Naive B cell (primary cell): ENCODE data around the gene NPHP4. TPM values are rescaled to one million over a fixed set of nuclear protein-coding genes. Genes with fewer than 3 reads are reported as not detected.

Experiments used
- ATAC-seq, 2 donors: fragments of 150-1000 bp; cut with Tn5 transposase; 2 replicates each; pipeline ENCODE4 v1.10.0; 2021; ENCODE audit warnings: low read depth in 2 of 2, mild to moderate bottlenecking in 2 of 2, moderate library complexity in 2 of 2
- DNase-seq: peaks from one replicate; pipeline ENCODE4 v3.0.0; 2022
- H3K27ac Mint-ChIP-seq, 6 donors: one replicate each; pipeline ENCODE4 v1.8.0; 2020 to 2022; ENCODE audit warnings: mild to moderate bottlenecking in 6 of 6, mixed read lengths in 6 of 6, moderate library complexity in 5 of 6, inconsistent platforms in 2 of 6
- H3K27me3 Mint-ChIP-seq, 3 donors: one replicate each; pipeline ENCODE4 v1.8.0; 2021 to 2022; ENCODE audit warnings: mixed read lengths in 3 of 3, mild to moderate bottlenecking in 1 of 3
- H3K36me3 Mint-ChIP-seq, 2 donors: one replicate each; pipeline ENCODE4 v1.8.0; 2020 to 2022; ENCODE audit warnings: mixed read lengths in 2 of 2, inconsistent platforms in 1 of 2, mild to moderate bottlenecking in 1 of 2
- H3K4me1 Mint-ChIP-seq, 3 donors: one replicate each; pipeline ENCODE4 v1.8.0; 2020 to 2022; ENCODE audit warnings: mixed read lengths in 3 of 3, inconsistent platforms in 1 of 3, mild to moderate bottlenecking in 1 of 3, moderate library complexity in 1 of 3
- H3K4me3 Mint-ChIP-seq, 8 donors: one replicate each; pipeline ENCODE4 v1.8.0; 2020 to 2022; ENCODE audit warnings: mild to moderate bottlenecking in 8 of 8, mixed read lengths in 8 of 8, moderate library complexity in 8 of 8, inconsistent platforms in 2 of 8
- H3K9me3 Mint-ChIP-seq, 7 donors: one replicate each; pipeline ENCODE4 v1.8.0; 2020 to 2022; ENCODE audit warnings: mixed read lengths in 7 of 7, mild to moderate bottlenecking in 5 of 7, inconsistent platforms in 2 of 7, moderate library complexity in 1 of 7
- polyA plus RNA-seq, 6 donors: library from polyadenylated mRNA; unstranded; fragments of 300-500 nt; fragmentation: Illumina TruSeq; gene quantifications; one replicate each; pipeline ENCODE4 v1.2.3, GENCODE V29; 2021; ENCODE audit warnings: low read depth in 6 of 6

Gene NPHP4
- polyA plus RNA-seq, 6 donors from 2014 or later, result 0.51 to 1.1 (median 0.68) TPM; not detected in 1

- DNase-seq, result no peak
- Mint-ChIP-seq H3K4me1 (peaks cover 37 to 48% (median 47%) of the 10 kb centered on the region in 3 donors), H3K27ac (peak overlapping the region in 2 of 6 donors; percentile 32 to 42), H3K9me3 (no peaks in the 10 kb centered on the region), H3K4me3 (peak overlapping the region in 3 of 8 donors; percentile 1 to 58 (median 47)), H3K36me3 (no peaks in the 10 kb centered on the region), H3K27me3 (no peaks in the 10 kb centered on the region)
- no peak for ATAC-seq
These were observed 5.1 kb upstream of the NPHP4 start for GRCh38 chr1:5997316-5997715.

- peak overlapping the region in 3 of 8 donors; percentile 5 to 47 (median 20) for H3K4me3 Mint-ChIP-seq
- peaks cover 38 to 50% (median 47%) of the 10 kb centered on the region in 3 donors for H3K4me1 Mint-ChIP-seq
- H3K9me3 Mint-ChIP-seq, result no peaks in the 10 kb centered on the region
These were observed 4.5 kb upstream of the NPHP4 start for GRCh38 chr1:5996641-5997270.

GRCh38 chr1:5995871-5996630, 3.8 kb upstream of the NPHP4 start:
- Mint-ChIP-seq H3K4me1 (peaks cover 39 to 52% (median 50%) of the 10 kb centered on the region in 3 donors), H3K4me3 (peak overlapping the region in 5 of 8 donors; percentile 5 to 46 (median 35)), H3K27me3 (no peaks in the 10 kb centered on the region), H3K9me3 (no peaks in the 10 kb centered on the region), H3K36me3 (no peaks in the 10 kb centered on the region), H3K27ac (peak overlapping the region in 4 of 6 donors; percentile 4 to 76 (median 42))
- ATAC-seq (no peak), DNase-seq (no peak)

More at GRCh38 chr1:5996641-5997270, 4.5 kb upstream of the NPHP4 start:
- Mint-ChIP-seq H3K27ac (peak overlapping the region in 1 of 6 donors; percentile 32), H3K36me3 (no peaks in the 10 kb centered on the region), H3K27me3 (no peaks in the 10 kb centered on the region)
- DNase-seq (no peak), ATAC-seq (no peak)

GRCh38 chr1:5994713-5995621, 2.7 kb upstream of the NPHP4 start:
- peak overlapping the region; percentile 83 to 99 (median 96) for H3K4me3 Mint-ChIP-seq
- peaks cover 42 to 51% (median 48%) of the 10 kb centered on the region in 3 donors for H3K4me1 Mint-ChIP-seq
- DNase-seq, result peak; percentile 49
- H3K27me3 Mint-ChIP-seq, result no peaks in the 10 kb centered on the region
- peak overlapping the region; percentile 67 to 96 (median 92) for H3K27ac Mint-ChIP-seq
- H3K9me3 Mint-ChIP-seq, result no peaks in the 10 kb centered on the region
- ATAC-seq, result peak in 1 of 2 donors; percentile 10
- H3K36me3 Mint-ChIP-seq, result no peaks in the 10 kb centered on the region

- no peaks in the 10 kb centered on the region for H3K9me3 Mint-ChIP-seq
- H3K27ac Mint-ChIP-seq, result peak overlapping the region in 5 of 6 donors; percentile 87 to 96 (median 89)
- DNase-seq (no peak), ATAC-seq (no peak)
- no peaks in the 10 kb centered on the region for H3K36me3 Mint-ChIP-seq
- H3K4me3 Mint-ChIP-seq, result peak overlapping the region; percentile 87 to 99 (median 96)
- peaks cover 42 to 45% (median 42%) of the 10 kb centered on the region in 3 donors for H3K4me1 Mint-ChIP-seq
- no peaks in the 10 kb centered on the region for H3K27me3 Mint-ChIP-seq
These were observed 1.6 kb upstream of the NPHP4 start for GRCh38 chr1:5993556-5994491.

GRCh38 chr1:5992814-5993555, 760 bp upstream of the NPHP4 start:
- Mint-ChIP-seq H3K27ac (peak overlapping the region; percentile 54 to 97 (median 90)), H3K36me3 (no peaks in the 10 kb centered on the region), H3K9me3 (no peaks in the 10 kb centered on the region), H3K4me1 (peaks cover 36 to 41% (median 40%) of the 10 kb centered on the region in 3 donors), H3K27me3 (no peaks in the 10 kb centered on the region), H3K4me3 (peak overlapping the region; percentile 87 to 99 (median 96))
- DNase-seq (no peak), ATAC-seq (peak; percentile 0 to 2)

- H3K9me3 Mint-ChIP-seq, result no peaks in the 10 kb centered on the region
- peak overlapping the region; percentile 87 to 99 (median 94) for H3K4me3 Mint-ChIP-seq
- peaks cover 33 to 38% (median 33%) of the 10 kb centered on the region in 3 donors for H3K4me1 Mint-ChIP-seq
- peak; percentile 43 for DNase-seq
- no peaks in the 10 kb centered on the region for H3K36me3 Mint-ChIP-seq
- peak; percentile 32 to 38 for ATAC-seq
- H3K27me3 Mint-ChIP-seq, result no peaks in the 10 kb centered on the region
- peak overlapping the region; percentile 89 to 98 (median 94) for H3K27ac Mint-ChIP-seq
These were observed 722 bp downstream of the NPHP4 start for GRCh38 chr1:5991381-5992025.

GRCh38 chr1:5990913-5991312, 1.3 kb downstream of the NPHP4 start:
- no peak for DNase-seq
- ATAC-seq, result no peak
- Mint-ChIP-seq H3K4me3 (peak overlapping the region; percentile 87 to 99 (median 92)), H3K36me3 (no peaks in the 10 kb centered on the region), H3K4me1 (peaks cover 31 to 36% (median 33%) of the 10 kb centered on the region in 3 donors), H3K9me3 (no peaks in the 10 kb centered on the region), H3K27ac (peak overlapping the region; percentile 89 to 98 (median 94)), H3K27me3 (no peaks in the 10 kb centered on the region)

GRCh38 chr1:5989731-5990271, 2.4 kb downstream of the NPHP4 start:
- Mint-ChIP-seq H3K4me1 (peaks cover 24 to 34% (median 32%) of the 10 kb centered on the region in 3 donors), H3K27me3 (no peaks in the 10 kb centered on the region), H3K27ac (peak overlapping the region in 3 of 6 donors; percentile 11 to 89 (median 84)), H3K36me3 (no peaks in the 10 kb centered on the region), H3K9me3 (no peaks in the 10 kb centered on the region), H3K4me3 (peak overlapping the region in 5 of 8 donors; percentile 15 to 99 (median 87))
- DNase-seq (no peak), ATAC-seq (no peak)

- Mint-ChIP-seq H3K27ac (peak overlapping the region in 1 of 6 donors; percentile 11), H3K27me3 (no peaks in the 10 kb centered on the region), H3K4me1 (peaks cover 18 to 28% (median 27%) of the 10 kb centered on the region in 3 donors), H3K9me3 (no peaks in the 10 kb centered on the region), H3K4me3 (peak overlapping the region in 1 of 8 donors; percentile 58), H3K36me3 (no peaks in the 10 kb centered on the region)
- no peak for DNase-seq
- ATAC-seq, result no peak
These were observed 3.0 kb downstream of the NPHP4 start for GRCh38 chr1:5989286-5989605.

- peak overlapping the region in 1 of 6 donors; percentile 84 for H3K27ac Mint-ChIP-seq
- no peak for DNase-seq
These were observed 3.5 kb downstream of the NPHP4 start for GRCh38 chr1:5988596-5989285.

More at GRCh38 chr1:5988596-5989285, 3.5 kb downstream of the NPHP4 start:
- Mint-ChIP-seq H3K4me3 (peak overlapping the region in 2 of 8 donors; percentile 20 to 58), H3K36me3 (no peaks in the 10 kb centered on the region), H3K9me3 (no peaks in the 10 kb centered on the region), H3K4me1 (peaks cover 13 to 23% (median 22%) of the 10 kb centered on the region in 3 donors), H3K27me3 (no peaks in the 10 kb centered on the region)
- no peak for ATAC-seq
